ENCODE measurements around the gene PPARG.
"Not testable (repeated sequence)": the region's sequence is repeated elsewhere in the genome, so short reads cannot be mapped to it uniquely, and the experiment has no call there.

The PPARG gene

GRCh38 chr3:12367346-12367745 lies 78.5 kb downstream of the PPARG start:
- H3K4me3 ChIP-seq = no peak overlapping the region

DNA sequence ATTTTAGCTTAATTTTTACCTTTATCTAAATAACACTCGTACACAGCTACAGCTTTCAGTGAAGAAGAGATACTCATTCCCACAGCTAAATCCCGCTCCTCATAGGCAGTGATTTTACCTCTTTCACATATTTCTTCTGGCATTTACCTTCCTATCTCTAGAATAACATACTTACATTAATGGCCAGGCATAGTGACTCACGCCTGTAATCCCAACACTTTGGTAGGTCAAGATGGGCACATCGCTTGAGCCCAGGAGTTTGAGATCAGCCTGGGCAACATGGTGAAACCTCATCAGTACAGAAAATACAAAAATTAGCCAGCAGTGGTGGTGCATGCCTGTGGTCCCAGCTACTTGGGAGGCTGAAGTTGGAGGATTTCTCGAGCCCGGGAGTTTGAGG lies 80.2 kb downstream of the PPARG start:
- no peak overlapping the region for H3K27ac ChIP-seq
- H3K4me3 ChIP-seq = no peak overlapping the region

More at GRCh38 chr3:12367346-12367745, 78.5 kb downstream of the PPARG start:
- no peak overlapping the region for H3K27ac ChIP-seq

GRCh38 chr3:12369598-12369997 lies 80.7 kb downstream of the PPARG start:
- H3K27ac ChIP-seq = no peak overlapping the region

DNA sequence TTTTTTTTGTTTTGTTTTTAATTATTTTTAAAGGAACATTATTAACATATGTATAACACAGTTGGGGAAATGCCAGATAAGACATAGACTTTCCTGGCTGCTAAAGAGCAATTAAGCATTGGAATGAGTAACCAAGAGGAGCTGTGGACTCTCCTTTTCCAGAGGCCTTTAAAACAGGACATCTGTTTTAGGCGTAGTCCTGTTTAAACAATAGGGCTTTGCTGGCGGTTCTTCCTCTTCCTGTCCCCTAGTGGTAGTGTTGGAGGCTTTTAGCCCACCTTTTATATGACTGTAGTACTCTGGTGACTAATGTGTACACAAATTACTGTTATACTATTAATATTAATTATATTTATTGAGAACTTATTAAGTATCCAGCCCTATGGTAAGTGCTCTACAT lies 81.9 kb downstream of the PPARG start:
- Histone ChIP-seq H3K4me3 (no peak overlapping the region), H3K27ac (peak overlapping the region in 3 of 21 experiments; percentile 8 to 59 (median 23))

More at GRCh38 chr3:12369598-12369997, 80.7 kb downstream of the PPARG start:
- H3K4me3 ChIP-seq = no peak overlapping the region

- peak overlapping the region in 4 of 21 experiments; percentile 8 to 59 (median 16) for H3K27ac ChIP-seq
These were observed 82.8 kb downstream of the PPARG start for GRCh38 chr3:12371525-12372140.

DNA sequence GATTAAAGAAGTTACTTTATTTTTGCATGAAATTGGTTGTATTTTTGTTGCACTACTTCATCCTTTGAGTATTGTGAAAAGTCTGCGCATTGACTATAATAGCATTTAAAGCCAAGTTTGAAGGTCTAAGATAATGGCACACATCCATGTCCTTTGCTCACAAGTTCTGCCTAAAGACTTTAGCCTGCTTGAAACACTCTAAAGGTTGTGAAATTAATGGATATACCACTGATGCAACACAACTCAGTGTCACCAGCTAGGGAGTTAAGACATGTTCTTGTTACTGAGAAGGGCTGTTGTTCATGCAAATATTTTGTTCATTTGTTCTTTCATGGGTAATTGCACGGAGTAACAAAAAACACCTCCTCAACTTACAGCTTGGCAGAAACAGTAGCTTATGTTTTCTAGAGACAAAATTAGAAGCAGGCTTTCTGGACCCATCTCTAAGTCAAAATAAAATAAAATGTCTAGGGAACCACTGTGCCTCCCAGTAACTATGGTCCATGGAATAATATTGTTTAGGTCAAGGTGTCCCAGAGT lies 83.9 kb downstream of the PPARG start:
- Histone ChIP-seq H3K27ac (no peak overlapping the region), H3K4me3 (no peak overlapping the region)

More at GRCh38 chr3:12371525-12372140, 82.8 kb downstream of the PPARG start:
- no peak overlapping the region for H3K4me3 ChIP-seq

DNA sequence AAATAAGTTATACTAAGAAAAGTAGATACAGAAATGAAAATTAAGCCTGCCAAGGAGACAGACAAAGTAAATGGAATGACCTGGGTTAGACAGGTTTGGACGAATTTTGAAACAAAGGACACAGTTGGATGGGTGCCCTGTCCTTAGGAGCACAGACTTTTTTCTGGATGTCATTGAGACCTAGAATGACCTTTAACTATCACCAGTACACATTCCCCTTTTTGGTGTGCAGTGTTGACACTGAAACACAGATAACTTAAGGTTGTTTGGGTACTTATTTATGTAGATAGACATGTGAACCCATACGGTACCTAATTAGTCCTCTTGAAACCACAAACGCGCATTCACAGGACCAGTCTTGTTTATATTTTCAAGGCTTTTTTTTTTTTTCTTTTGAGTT lies 86.7 kb downstream of the PPARG start:
- H3K4me3 ChIP-seq = no peak overlapping the region
- no peak overlapping the region for H3K27ac ChIP-seq

DNA sequence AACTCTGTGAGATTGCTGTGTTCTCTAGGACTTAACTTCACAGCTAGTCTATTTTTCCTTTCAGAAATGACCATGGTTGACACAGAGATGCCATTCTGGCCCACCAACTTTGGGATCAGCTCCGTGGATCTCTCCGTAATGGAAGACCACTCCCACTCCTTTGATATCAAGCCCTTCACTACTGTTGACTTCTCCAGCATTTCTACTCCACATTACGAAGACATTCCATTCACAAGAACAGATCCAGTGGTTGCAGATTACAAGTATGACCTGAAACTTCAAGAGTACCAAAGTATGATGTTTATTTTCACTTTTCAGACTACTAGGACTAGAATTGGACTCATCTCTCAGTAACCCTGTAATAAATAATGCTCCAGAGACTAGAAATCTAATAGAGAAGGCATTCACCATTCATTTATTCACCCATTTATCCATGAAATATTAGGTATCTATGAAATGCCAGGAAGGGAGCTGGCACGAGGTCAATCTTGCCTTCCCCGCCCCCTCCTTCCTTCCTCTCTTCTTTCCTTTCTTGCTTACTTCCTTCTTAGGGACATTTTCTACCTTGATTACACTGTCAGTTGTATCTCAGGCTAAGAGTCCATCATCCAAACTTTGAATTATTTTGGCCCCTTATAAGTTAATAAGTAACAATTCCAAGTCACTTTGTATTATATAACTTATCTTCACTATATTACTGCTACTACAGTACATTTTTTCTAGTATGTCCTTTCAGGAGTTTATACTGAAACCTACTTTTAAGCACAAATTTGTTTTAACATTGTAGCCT lies 91.0 kb downstream of the PPARG start:
- no peak overlapping the region for H3K27ac ChIP-seq
- H3K4me3 ChIP-seq = no peak overlapping the region

GRCh38 chr3:12380461-12380860 lies 91.6 kb downstream of the PPARG start:
- Histone ChIP-seq H3K27ac (no peak overlapping the region), H3K4me3 (no peak overlapping the region)

- H3K4me3 ChIP-seq = no peak overlapping the region
- H3K27ac ChIP-seq = no peak overlapping the region
These were observed 92.3 kb downstream of the PPARG start for GRCh38 chr3:12381199-12381598.

DNA sequence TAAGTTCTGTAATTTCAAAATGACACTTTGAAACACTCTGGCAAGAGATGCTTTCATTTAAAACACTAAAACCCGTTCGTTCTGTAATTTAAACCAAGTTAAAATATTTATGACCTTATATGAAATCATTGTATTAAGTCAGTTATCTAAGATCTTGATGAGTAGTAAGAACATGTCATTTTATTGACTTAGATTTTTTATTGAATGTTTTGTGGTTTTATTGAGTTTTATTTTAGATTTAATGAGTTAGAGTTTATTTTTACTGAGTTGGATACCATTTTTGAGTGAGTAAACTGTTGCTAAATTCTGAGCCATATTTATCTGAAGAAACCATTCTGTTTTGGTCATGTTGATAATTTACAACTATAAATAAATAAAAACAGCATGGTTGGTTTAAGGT lies 94.3 kb downstream of the PPARG start:
- no peak overlapping the region for H3K27ac ChIP-seq
- no peak overlapping the region for H3K4me3 ChIP-seq

DNA sequence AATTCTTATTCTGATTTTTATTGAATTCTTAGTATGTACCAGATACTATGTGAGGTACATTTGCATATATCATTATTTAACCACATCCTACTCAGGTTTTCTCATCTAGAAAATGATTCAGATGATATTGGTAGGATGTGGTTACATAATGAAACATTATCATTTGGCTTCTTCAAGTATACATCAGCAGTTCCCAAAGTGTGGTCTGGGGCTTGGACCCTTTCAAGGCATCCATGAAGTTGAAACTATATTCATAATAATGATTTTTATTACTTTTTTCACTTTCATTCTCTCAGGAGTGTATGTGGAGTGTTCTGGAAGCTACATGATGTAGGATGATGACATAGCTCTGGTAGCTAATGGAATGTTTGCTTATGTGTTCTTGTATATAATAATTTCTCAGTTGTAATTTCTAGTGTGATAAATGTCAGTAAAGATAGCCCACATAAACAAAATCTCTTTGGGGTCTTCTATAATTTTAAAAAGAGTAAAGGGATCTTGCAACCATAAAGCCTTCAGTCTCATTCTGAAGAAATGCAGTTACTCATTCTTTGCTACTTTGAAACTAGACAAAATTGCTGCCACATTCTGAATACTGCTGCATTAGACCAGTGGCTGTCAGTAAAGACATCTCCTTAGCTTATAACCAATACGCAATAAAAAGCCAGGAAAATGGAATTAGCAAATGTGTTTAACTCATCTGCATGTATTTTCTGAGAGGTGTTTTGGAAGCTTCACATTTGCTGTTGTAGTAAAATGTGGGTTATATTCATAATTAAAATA lies 95.8 kb downstream of the PPARG start:
- Histone ChIP-seq H3K4me3 (no peak overlapping the region), H3K27ac (no peak overlapping the region)

DNA sequence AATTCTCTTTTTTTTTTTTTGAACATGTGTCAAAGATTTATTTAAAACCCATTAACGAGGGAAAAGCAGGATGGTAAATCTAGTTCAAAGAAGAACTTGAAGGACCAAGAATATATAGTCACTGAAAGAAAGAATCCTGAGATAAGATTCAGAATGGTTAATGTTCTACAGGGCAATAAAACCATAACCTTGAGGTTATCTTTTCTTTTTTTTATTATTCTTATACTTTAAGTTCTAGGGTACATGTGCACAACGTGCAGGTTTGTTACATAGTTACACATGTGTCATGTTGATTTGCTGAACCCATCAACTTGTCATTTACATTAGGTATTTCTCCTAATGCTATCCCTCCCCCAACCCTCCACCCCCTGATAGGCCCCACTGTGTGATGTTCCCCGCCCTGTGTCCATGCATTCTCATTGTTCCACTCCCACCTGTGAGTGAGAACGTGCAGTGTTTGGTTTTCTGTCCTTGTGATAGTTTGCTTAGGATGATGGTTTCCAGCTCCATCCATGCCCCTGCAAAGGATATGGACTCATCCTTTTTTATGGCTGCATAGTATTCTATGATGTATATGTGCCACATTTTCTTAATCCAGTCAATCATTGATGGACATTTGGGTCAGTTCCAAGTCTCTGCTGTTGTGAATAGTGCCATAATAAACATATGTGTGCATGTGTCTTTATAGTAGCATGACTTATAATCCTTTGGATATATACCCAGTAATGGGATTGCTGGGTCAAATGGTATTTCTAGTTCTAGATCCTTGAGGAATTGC lies 97.8 kb downstream of the PPARG start:
- not testable (repeated sequence) for H3K27ac ChIP-seq, H3K4me3 ChIP-seq

DNA sequence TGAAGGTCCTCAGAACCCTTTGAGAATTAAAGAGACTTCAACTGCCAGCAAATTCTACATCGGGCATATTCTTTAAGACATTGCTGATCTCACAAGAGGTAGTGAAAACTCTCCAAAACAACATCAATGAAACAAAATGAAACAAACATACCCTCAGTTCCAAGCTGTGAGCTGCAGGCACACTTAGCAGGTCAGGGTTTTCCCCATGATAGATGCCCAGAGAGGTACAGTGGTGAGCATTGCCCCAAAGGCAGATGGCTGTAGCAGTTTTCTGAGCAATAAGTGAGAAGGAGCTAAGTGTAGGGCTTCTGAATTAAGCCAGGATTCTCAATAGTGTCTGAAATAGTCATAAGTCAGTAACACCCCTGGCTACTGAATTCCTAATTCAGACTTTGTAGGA lies 99.3 kb downstream of the PPARG start:
- H3K4me3 ChIP-seq = no peak overlapping the region
- no peak overlapping the region for H3K27ac ChIP-seq

DNA sequence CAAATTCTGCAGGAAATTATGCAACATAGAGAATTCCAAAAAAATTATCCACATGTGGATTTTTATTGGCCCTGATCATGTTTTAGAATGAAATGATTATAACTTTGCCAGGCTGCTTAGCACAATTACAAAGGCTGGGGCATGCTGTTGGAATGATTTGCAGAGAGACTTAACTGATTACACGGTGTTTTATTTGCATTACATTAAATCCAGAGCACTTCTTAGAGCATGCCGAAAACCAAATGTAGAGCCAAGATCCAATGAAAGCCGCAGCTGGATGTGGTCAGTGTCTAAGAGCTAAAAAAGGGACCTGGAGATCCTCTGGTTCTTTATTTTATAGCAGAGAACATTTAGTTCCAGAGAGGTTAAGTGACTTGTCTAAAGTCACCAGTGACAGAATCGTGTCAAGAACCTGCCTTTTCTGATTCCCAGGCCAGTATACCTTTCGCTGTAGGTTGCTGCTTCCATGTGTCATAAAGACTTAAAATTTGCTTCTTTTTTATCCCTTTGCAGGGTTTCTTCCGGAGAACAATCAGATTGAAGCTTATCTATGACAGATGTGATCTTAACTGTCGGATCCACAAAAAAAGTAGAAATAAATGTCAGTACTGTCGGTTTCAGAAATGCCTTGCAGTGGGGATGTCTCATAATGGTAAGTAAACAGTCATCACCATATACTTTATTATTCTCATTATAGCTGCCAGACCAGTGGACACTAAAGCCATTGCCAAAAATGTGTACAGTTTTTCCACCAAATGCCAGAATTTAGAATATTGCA lies 103.4 kb downstream of the PPARG start:
- no peak overlapping the region for H3K4me3 ChIP-seq
- no peak overlapping the region for H3K27ac ChIP-seq

DNA sequence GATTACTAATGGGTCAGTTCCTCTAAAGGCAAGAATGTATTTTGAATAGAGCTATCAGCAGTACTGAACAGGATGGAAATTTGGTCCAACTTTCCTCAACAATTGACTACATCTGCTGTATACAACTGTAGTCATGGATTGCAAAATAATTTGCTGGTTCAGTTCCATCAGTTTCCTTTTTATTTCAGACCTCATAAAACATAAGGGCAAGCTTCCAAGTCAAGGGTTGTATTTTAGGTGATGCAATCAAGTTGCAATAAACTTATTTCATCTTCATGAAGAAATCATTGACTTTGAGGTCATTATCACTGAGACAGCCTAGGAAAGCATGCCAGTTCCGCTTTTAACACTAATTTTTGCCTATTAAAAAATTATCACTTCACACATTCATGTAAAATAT lies 105.0 kb downstream of the PPARG start:
- H3K27ac ChIP-seq = no peak overlapping the region
- no peak overlapping the region for H3K4me3 ChIP-seq

DNA sequence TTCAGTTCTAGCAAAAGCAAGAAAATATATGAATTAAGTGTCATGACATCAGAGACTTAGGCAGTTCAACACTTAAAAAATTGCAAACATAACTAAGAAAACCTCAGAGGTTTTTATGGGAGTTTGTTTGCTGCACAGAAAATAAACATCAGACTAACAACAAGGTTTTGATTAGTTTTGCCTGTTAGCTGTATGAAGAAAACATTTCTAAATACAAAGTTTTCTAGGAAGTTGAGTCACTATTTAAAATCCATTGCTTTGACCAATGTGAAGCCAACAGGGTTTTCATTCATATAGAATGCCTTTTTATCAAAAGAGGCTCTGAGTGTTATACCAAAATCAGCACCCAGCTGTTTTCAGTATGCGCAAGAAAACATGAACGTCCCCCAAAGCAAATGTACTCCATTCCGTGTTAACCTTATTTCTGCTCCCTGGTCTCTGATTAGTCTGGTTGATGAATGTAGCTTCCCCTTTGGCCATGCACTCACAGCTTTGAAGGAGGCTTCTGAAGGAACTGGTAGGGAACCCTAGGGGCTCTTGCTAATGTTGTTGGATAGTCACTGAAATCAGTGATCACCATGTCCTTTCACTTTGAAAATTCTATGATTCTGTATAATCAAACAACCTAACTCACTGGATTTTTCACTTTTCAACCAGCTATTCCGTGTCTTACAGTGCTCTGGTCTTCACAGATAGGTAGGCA lies 105.8 kb downstream of the PPARG start:
- Histone ChIP-seq H3K27ac (peak overlapping the region in 4 of 21 experiments; percentile 9 to 38 (median 30)), H3K4me3 (no peak overlapping the region)

DNA sequence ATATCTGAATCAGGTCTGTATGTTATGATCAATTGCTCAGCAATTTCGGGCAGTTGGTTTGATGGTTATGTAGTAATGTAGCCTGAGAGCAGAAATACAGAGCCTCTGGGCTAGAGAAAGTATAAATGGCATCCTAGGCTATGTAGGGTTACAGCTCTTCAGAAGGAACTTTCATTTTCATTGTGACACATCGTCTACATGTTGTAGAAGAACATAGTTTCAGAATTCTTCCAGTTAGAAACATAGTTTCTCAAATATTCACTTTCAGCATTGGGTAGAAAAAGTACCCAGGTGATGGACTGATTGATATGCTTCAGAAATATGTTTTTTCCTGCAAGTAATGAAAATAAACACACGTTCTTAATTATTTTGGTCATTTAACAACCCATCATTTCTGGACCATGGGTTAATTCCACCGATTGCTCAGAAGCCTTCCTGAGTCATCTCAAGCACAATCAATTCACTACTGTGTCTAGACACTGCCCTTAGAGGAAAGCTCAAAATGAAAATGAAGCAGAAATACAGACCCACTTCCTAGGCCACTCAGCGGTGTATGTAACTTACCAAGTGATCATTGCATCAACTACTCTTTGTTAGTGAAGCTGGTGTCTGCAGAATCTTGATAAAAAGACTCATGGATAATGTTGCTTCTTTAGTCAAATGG lies 106.6 kb downstream of the PPARG start:
- peak overlapping the region in 3 of 21 experiments; percentile 30 to 38 (median 30) for H3K27ac ChIP-seq
- no peak overlapping the region for H3K4me3 ChIP-seq

All from skin epidermis (tissue), 12 donors.